ENCODE results near the gene MPZL2.

Gene MPZL2

DNA sequence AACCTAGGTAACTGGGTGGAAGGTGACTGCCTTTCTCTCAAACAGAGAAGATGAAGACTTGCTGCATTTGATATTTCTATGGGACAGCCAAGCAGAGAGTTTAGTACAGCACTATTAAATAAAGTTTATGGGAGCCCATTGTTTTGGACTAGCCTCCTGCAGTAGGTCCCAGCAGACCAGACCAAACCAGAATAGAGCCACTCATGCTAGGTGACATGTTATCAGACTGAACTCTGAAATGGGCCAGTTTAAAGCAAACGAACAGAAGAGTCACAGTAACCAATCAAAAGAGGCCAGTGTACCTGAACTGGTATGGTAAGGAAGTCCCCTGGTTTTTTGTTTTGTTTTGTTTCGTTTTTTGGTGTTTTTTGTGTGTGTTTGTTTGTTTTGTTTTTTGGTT lies 7.9 kb upstream of the MPZL2 start:
- Histone ChIP-seq H3K27me3 (ENCODE audit: control insufficient read depth, insufficient read depth, low read length) (no peaks in the 10 kb centered on the region), H3K9me3 (ENCODE audit: control insufficient read depth, low read length) (no peaks in the 10 kb centered on the region), H3K9ac (no peak overlapping the region), H3K4me2 (ENCODE audit: low read length) (no peak overlapping the region), H2AFZ (no peak overlapping the region), H3K36me3 (ENCODE audit: control insufficient read depth, insufficient read depth, low read length) (no peaks in the 10 kb centered on the region), H3K4me3 (ENCODE audit: low read depth, low read length) (no peak overlapping the region), H3K79me2 (no peaks in the 10 kb centered on the region), H3K4me1 (peaks cover 2% of the 10 kb centered on the region), H3K27ac (no peak overlapping the region)
- TF ChIP-seq CTCF (IDR thresholded peaks at IDR 0.05) = no peak

DNA sequence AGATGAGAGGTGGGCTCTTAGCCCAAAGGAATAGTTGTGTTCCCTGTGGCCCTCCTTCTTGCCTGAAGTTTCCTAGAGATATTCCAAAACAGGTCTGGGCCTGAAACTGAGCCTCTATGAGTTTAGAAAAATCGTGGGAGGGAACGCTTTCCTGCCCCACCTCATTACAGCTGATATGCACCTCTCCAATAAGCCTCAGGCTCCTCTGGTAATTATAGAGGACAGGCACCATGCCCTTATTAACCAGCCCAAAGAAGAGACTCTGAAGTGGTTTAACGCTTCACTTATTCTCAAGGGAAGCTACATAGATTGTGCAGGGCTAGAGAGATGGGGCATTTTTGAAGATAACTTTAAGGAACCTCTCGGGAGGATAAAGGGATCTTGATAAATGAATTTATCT lies 3.4 kb upstream of the MPZL2 start:
- Histone ChIP-seq H3K9ac (no peak overlapping the region), H3K9me3 (ENCODE audit: control insufficient read depth, low read length) (no peaks in the 10 kb centered on the region), H3K4me3 (ENCODE audit: low read depth, low read length) (no peak overlapping the region), H2AFZ (no peak overlapping the region), H3K4me1 (peaks cover 7% of the 10 kb centered on the region), H3K79me2 (no peaks in the 10 kb centered on the region), H3K36me3 (ENCODE audit: control insufficient read depth, insufficient read depth, low read length) (no peaks in the 10 kb centered on the region), H3K27ac (no peak overlapping the region), H3K27me3 (ENCODE audit: control insufficient read depth, insufficient read depth, low read length) (no peaks in the 10 kb centered on the region), H3K4me2 (ENCODE audit: low read length) (no peak overlapping the region)
- no peak for TF ChIP-seq CTCF (IDR thresholded peaks at IDR 0.05)

GRCh38 chr11:118265954-118266353 lies 1.9 kb upstream of the MPZL2 start:
- H3K27ac ChIP-seq = peak overlapping the region; percentile 65
- no peaks in the 10 kb centered on the region for H3K27me3 ChIP-seq (ENCODE audit: control insufficient read depth, insufficient read depth, low read length)
- no peaks in the 10 kb centered on the region for H3K79me2 ChIP-seq
- H3K36me3 ChIP-seq (ENCODE audit: control insufficient read depth, insufficient read depth, low read length) = no peaks in the 10 kb centered on the region
- no peaks in the 10 kb centered on the region for H3K9me3 ChIP-seq (ENCODE audit: control insufficient read depth, low read length)
- H2AFZ ChIP-seq = peak overlapping the region; percentile 53
- H3K4me3 ChIP-seq (ENCODE audit: low read depth, low read length) = no peak overlapping the region
- no peak for TF ChIP-seq CTCF (IDR thresholded peaks at IDR 0.05)
- H3K4me1 ChIP-seq = peaks cover 7% of the 10 kb centered on the region
- no peak overlapping the region for H3K9ac ChIP-seq
- no peak overlapping the region for H3K4me2 ChIP-seq (ENCODE audit: low read length)

DNA sequence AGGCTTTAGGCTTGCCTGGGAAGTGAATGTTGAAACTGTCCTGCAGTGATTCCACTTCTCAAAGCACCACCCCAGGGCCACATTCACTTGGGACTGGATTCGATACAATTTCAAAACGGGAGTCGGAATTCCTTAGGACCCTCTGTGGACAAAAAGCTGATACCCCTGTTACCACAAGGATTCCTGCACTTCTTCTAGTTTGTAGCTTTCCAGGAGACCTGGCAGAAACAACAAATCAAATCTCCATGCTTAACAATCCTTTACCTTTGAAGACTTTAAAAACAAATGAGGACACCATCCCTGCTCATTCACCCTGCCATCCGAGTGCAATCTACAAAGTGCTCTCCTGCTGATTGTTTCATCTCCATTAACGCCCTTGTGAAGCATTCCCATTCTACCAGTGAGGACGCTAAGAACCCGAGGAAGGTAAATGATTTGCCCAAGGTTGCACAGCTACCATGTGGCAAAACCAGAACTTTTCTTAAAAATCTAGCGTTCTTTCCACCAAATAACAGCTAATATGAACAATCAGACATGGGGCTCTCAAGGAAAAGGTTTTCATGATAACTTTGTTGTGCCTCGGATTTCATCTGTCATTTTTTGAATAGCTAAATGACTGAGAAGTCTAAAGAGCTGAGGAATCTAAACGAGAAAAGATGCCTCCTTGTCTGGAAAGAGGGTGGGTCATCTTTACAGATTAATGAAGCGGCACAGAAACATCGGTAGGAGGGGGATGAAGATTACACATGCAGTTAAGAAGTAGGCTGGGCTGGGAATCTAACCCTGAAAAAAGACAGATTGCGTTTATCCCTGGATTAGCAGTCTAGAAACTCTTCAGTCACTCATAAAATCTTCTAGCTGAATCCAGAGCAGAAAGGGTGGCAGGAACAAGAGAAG lies 720 bp upstream of the MPZL2 start:
- peak overlapping the region; percentile 76 for H2AFZ ChIP-seq
- no peaks in the 10 kb centered on the region for H3K36me3 ChIP-seq (ENCODE audit: control insufficient read depth, insufficient read depth, low read length)
- peaks cover 7% of the 10 kb centered on the region for H3K4me1 ChIP-seq
- no peak overlapping the region for H3K9ac ChIP-seq
- H3K79me2 ChIP-seq = no peaks in the 10 kb centered on the region
- H3K27ac ChIP-seq = peak overlapping the region; percentile 89
- no peaks in the 10 kb centered on the region for H3K9me3 ChIP-seq (ENCODE audit: control insufficient read depth, low read length)
- peak overlapping the region; percentile 52 for H3K4me3 ChIP-seq (ENCODE audit: low read depth, low read length)
- peak overlapping the region; percentile 68 for H3K4me2 ChIP-seq (ENCODE audit: low read length)
- H3K27me3 ChIP-seq (ENCODE audit: control insufficient read depth, insufficient read depth, low read length) = no peaks in the 10 kb centered on the region
- TF ChIP-seq CTCF (IDR thresholded peaks at IDR 0.05) = no peak

DNA sequence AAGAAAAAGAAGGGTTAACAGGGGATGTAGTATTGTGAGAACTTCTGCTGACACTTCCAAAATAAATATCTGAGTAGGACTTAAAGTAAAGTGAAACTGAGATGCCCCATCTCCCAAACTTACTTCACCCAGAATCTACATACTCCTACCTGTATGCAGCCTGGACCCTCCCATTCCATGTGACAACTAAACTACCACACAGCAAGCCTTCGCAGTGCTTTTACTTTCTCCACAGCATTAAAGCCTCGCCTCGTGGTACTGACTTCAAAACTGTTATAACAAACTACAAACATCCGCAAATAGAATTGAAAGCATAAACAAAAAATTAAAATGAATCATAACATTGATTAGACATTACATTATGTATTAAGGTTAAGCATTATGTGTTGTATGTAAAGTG lies 985 bp downstream of the MPZL2 start:
- Histone ChIP-seq H3K9ac (no peak overlapping the region), H3K4me1 (peaks cover 7% of the 10 kb centered on the region), H3K9me3 (ENCODE audit: control insufficient read depth, low read length) (no peaks in the 10 kb centered on the region), H3K79me2 (no peaks in the 10 kb centered on the region), H3K27ac (peak overlapping the region; percentile 89), H3K4me3 (ENCODE audit: low read depth, low read length) (peak overlapping the region; percentile 20), H3K27me3 (ENCODE audit: control insufficient read depth, insufficient read depth, low read length) (no peaks in the 10 kb centered on the region), H3K4me2 (ENCODE audit: low read length) (peak overlapping the region; percentile 68), H2AFZ (peak overlapping the region; percentile 22), H3K36me3 (ENCODE audit: control insufficient read depth, insufficient read depth, low read length) (no peaks in the 10 kb centered on the region)
- TF ChIP-seq CTCF (IDR thresholded peaks at IDR 0.05) = no peak

All from parathyroid adenoma (tissue), 2 donors.